Fibroblast of the aortic adventitia (primary cell): ENCODE results near the gene METAP1. TPM values are rescaled to one million over a fixed set of nuclear protein-coding genes. Genes with fewer than 3 reads are reported as not detected.

Experiments used
- DNase-seq: peaks from one replicate; pipeline ENCODE4 v3.0.0-alpha.2; 2010; ENCODE audit warnings: low read depth
- H3K4me3 ChIP-seq: 2 replicates; pipeline ENCODE4 v1.5.1; 2011; ENCODE audit warnings: low read depth, mild to moderate bottlenecking, control low read depth, low read length, moderate library complexity
- total RNA-seq: library from RNA; depleted of rRNA; stranded (reverse); fragments of >200 nt; gene quantifications from 2 replicates; pipeline ENCODE4 v1.2.3, GENCODE V29; 2012; ENCODE audit warnings: low replicate concordance
- TF ChIP-seq, protein P1 (sequence below): IDR thresholded peaks from 2 replicates; pipeline ENCODE4 v1.5.1; 2011; ENCODE audit warnings: mild to moderate bottlenecking, low read length, control low read depth, inconsistent platforms; ENCODE audit not compliant: insufficient read depth

Gene METAP1
- total RNA-seq, 1 donor = 57.5 TPM

DNA sequence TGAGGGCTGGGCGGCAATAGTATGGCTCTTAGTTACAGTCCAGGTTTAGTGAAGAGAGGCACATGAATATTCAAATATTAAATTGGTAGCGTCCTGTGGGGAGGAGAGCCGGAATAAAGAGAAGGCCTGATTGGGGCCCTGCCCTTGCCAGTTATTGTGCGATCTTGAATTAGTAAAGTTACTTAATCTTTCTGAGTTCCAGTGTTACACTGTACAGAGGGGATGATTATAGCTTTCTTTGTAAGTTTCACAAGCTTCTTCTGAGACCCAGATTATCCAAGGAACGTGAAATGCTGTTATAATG lies 1.2 kb downstream of the METAP1 start:
- TF ChIP-seq, protein P1, sequence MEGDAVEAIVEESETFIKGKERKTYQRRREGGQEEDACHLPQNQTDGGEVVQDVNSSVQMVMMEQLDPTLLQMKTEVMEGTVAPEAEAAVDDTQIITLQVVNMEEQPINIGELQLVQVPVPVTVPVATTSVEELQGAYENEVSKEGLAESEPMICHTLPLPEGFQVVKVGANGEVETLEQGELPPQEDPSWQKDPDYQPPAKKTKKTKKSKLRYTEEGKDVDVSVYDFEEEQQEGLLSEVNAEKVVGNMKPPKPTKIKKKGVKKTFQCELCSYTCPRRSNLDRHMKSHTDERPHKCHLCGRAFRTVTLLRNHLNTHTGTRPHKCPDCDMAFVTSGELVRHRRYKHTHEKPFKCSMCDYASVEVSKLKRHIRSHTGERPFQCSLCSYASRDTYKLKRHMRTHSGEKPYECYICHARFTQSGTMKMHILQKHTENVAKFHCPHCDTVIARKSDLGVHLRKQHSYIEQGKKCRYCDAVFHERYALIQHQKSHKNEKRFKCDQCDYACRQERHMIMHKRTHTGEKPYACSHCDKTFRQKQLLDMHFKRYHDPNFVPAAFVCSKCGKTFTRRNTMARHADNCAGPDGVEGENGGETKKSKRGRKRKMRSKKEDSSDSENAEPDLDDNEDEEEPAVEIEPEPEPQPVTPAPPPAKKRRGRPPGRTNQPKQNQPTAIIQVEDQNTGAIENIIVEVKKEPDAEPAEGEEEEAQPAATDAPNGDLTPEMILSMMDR = no peak

DNA sequence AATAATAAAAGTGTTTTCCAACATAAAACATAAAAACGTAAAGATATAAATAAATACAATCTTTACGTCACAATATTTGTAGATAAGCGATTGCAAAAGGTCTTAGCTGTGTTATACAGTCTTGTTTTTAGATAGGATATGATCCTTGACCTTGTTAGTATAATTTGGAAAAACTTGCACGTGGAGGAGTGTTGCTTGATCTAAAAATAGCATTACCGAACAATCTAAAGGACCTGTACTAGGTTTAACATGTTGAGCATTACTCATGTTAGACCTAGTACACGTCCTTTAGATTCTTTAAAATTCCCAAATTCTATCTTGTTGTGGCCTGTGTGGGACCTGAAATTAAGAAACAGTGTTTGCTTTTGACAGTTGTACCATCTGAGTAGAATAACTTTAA lies 1.6 kb downstream of the METAP1 start:
- DNase-seq = no peak
- no peak overlapping the region for H3K4me3 ChIP-seq
- TF ChIP-seq, protein P1 = no peak

More for the DNA sequence above, 1.2 kb downstream of the METAP1 start:
- H3K4me3 ChIP-seq = peak overlapping the region; percentile 92
- DNase-seq = no peak

DNA sequence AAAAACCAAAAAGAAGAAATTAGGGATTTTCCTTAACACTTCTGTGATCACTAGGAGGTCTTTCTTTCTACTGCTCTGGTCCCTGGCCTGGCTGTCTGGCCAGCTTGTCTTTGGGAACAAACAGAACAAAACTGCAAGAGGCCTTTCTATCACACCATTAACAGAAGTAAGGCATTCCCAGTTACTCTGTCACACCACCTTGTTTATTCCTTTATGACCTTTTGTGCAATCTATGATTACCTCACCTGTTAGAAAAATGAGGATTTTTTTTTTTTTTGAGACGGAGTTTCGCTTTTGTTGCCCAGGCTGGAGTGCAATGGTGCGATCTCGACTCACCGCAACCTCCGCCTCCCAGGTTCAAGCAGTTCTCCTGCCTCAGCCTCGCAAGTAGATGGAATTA lies 3.0 kb downstream of the METAP1 start:
- H3K4me3 ChIP-seq = no peak overlapping the region
- no peak for DNase-seq
- TF ChIP-seq, protein P1 = no peak

DNA sequence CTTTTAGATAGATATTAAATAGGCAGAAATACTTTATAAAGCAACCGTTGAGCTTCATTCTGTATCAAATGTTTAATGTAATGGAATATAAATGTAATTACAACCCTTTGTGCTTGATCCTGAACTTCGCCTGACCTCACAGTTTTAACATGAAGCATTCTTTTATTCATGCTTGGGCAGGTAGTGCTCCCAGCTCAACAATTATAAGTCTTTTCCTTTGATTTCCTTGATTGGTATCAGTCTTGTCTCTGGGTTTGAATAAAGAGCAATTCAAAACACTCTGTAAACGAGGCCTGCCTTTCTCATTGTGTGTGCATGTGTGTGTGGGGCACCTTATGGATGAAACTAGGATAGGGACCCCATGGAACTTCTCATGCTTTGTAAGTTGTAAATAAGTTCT lies 6.8 kb downstream of the METAP1 start:
- TF ChIP-seq, protein P1 = no peak

DNA sequence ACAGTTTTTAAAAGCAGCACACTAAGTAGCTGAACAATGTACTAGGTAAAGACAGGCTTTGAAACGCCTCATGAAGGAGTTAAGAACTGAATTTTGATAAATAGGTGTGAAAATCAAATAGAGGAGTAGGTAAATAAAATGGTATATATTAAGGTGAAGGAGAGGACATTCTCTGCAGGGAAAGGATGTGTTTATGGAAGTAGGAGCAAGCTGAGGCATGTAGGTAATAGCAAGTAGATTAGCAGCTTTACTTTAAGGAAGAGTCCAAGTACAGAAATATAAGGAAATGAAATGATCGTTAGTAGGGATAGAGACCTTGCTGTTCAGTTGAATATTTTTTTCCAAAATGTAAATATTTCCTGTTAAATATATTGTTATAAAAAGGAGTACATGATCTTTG lies 12.5 kb downstream of the METAP1 start:
- TF ChIP-seq, protein P1 = no peak
- no peak overlapping the region for H3K4me3 ChIP-seq
- no peak for DNase-seq

More for the DNA sequence above, 6.8 kb downstream of the METAP1 start:
- no peak for DNase-seq
- H3K4me3 ChIP-seq = no peak overlapping the region

DNA sequence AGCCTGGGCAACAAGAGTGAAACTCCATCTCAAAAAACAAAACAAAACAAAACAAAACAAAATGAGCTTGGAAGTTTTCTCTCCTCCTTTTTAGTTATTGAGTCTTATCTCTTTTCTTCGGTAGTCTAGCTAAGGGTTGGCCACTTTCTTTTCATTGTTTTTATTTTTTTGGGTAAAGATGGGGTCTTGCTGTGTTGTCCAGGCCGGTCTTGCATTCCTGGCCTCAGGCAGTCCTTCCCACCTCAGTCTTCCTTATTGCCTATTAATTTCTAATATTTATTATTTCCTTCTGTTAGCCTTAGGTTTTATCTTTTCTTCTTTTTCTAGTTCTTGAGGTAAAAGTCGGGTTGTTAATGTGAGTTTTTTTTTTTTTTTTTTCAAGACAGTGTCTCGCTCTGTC lies 16.4 kb downstream of the METAP1 start:
- H3K4me3 ChIP-seq = no peak overlapping the region
- DNase-seq = no peak
- TF ChIP-seq, protein P1 = no peak

DNA sequence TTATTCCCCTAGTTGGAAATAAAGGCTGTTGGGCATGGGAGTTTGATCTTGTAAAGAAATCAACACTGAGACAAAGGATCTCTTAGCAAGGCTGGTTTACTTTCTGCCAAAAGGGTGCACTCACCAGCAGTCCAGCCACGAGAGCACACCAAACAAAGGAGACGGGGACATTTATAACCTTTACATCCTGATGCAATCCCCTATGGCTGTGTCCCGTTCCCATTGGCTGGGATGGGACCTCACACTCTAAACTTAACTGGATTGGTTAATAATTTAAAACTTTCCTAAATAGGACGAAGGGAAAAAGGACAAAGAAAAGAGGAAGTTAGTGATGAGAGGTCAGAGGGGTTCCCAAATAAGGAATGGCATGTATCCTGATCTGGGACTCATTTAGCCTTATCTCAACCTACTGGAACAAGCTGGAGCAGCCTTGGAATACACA lies 17.9 kb downstream of the METAP1 start:
- no peak overlapping the region for H3K4me3 ChIP-seq
- TF ChIP-seq, protein P1 = no peak
- peak; percentile 60 for DNase-seq
